ENCODE results near the gene SUMF1. TPM values are rescaled to one million over a fixed set of nuclear protein-coding genes. Genes with fewer than 3 reads are reported as not detected.

Gene SUMF1
- total RNA-seq, 3 donors from 2014 or later: 29.3 to 38.3 (median 32.1) TPM

DNA sequence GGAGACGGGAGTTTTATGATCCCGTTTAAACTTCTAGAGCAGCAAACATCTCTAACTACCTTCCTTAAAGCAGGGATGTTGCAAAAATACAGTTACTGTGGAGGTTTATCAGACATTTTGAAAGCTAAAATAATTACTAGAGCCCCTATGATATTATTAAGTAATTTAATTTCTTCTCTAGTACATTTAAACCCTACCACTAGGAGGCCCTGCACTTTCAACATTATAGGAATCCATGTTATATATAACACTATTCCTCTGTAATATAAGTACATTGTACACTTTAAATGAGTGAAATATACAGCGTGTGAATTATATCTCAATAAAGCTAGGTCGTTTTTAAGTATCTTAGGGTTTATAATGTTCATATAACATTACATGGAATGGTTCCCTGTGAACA is 152.4 kb downstream of the SUMF1 start:
- intact Hi-C loops (cut with DNase I, micrococcal nuclease): no loop called here
- Histone ChIP-seq H3K9me3 (no peaks in the 10 kb centered on the region), H3K36me3 (ENCODE audit: low read depth) (no peaks in the 10 kb centered on the region), H3K4me1 (ENCODE audit: low read depth) (no peaks in the 10 kb centered on the region), H3K4me3 (no peak overlapping the region)
- TF ChIP-seq, protein P1, sequence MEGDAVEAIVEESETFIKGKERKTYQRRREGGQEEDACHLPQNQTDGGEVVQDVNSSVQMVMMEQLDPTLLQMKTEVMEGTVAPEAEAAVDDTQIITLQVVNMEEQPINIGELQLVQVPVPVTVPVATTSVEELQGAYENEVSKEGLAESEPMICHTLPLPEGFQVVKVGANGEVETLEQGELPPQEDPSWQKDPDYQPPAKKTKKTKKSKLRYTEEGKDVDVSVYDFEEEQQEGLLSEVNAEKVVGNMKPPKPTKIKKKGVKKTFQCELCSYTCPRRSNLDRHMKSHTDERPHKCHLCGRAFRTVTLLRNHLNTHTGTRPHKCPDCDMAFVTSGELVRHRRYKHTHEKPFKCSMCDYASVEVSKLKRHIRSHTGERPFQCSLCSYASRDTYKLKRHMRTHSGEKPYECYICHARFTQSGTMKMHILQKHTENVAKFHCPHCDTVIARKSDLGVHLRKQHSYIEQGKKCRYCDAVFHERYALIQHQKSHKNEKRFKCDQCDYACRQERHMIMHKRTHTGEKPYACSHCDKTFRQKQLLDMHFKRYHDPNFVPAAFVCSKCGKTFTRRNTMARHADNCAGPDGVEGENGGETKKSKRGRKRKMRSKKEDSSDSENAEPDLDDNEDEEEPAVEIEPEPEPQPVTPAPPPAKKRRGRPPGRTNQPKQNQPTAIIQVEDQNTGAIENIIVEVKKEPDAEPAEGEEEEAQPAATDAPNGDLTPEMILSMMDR (IDR thresholded peaks at IDR 0.05): no peak
- DNase-seq (no peak), ATAC-seq (no peak)

DNA sequence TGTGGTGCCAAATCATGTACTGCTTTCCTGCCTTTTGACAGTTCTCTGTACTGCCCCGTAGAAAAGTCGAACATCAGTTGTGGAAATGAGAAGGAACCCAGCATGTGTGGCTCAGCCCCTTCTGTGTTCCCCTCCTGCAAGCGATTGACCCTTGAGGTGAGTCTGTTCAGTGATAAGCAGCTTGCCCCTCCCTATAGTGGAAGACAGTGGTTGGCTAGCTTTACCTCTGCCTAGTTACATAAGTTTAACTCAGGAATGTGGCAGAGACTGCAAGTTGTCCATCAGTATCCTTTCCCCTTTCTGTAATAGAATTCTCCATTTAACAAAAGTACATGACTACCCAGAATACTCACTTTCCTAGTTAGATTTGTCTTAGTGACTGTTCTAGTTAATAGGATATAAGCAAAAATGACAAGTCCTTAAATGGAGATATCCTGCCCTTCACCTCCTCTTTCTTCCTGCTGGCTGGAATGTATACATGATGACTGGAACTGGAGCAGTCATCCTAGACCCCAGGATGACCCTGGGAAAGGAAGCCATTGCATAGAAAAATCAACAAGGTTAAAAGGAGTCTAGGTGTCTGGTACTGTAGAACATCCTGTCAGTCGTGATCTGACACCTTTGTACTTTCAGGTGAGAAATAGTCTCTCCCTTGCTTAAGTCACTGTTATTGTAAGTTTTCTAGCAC is 153.3 kb downstream of the SUMF1 start:
- TF ChIP-seq, protein P1 (IDR thresholded peaks at IDR 0.05): no peak
- H3K36me3 ChIP-seq (ENCODE audit: low read depth): no peaks in the 10 kb centered on the region
- ATAC-seq: no peak
- intact Hi-C loops (cut with DNase I, micrococcal nuclease): no loop called here
- no peaks in the 10 kb centered on the region for H3K4me1 ChIP-seq (ENCODE audit: low read depth)
- H3K4me3 ChIP-seq: no peak overlapping the region
- H3K9me3 ChIP-seq: no peaks in the 10 kb centered on the region
- DNase-seq: no peak

DNA sequence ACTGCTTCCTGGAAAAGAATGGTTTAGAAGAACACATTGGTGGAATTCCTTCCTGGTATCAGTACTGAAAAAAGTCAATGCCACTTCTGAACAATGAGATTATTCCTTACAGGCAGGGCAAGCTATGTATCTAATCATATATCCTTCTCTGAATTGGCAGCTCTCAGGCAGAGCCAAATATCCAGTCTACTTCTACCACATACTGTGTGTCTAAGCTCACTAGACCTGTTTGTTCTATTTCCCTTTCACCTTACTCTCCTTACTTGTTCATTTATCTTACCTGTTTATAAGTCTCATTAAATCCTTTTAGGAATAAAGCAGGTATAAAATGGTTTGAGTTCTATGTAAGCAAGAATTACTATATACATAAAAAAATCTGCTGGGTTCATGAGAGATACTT is 155.6 kb downstream of the SUMF1 start:
- no peak for ATAC-seq
- no peaks in the 10 kb centered on the region for H3K36me3 ChIP-seq (ENCODE audit: low read depth)
- no peak overlapping the region for H3K4me3 ChIP-seq
- TF ChIP-seq, protein P1 (IDR thresholded peaks at IDR 0.05): no peak
- no peaks in the 10 kb centered on the region for H3K4me1 ChIP-seq (ENCODE audit: low read depth)
- intact Hi-C loops (cut with DNase I, micrococcal nuclease): no loop called here
- H3K9me3 ChIP-seq: no peaks in the 10 kb centered on the region
- DNase-seq: no peak

Other genes with a start within 250 kb of the SUMF1 start
- gene SETMAR, start 163.9 kb downstream of the SUMF1 start, total RNA-seq: 10 to 100 TPM; 11.3 to 15.4 (median 13.2) TPM
- gene ITPR1, start 26.1 kb upstream of the SUMF1 start, total RNA-seq: 10 to 100 TPM; 10.7 to 80.2 (median 20.7) TPM